CD14-positive monocyte (primary cell): ENCODE data around the gene GALNT1. TPM values are rescaled to one million over a fixed set of nuclear protein-coding genes. Genes with fewer than 3 reads are reported as not detected.

Experiments used
- DNase-seq, 3 donors: peaks; one replicate each; pipeline ENCODE4 v3.0.0-alpha.2; 2011 to 2022
- H2AFZ ChIP-seq: 2 replicates; pipeline ENCODE4 v1.6.0; 2012; ENCODE audit warnings: mild to moderate bottlenecking, low read depth, low read length, inconsistent platforms; ENCODE audit not compliant: insufficient read depth, poor library complexity, severe bottlenecking
- H3K27ac ChIP-seq, 2 donors: 1 replicate in 1 of 2; 2 replicates in 1 of 2; pipeline ENCODE4 v1.5.1; 2012 to 2013; ENCODE audit warnings: low read length in 2 of 2, control low read depth in 1 of 2, inconsistent platforms in 1 of 2, low read depth in 1 of 2, mild to moderate bottlenecking in 1 of 2
- H3K27me3 ChIP-seq, 2 donors: one replicate each; pipeline versions ENCODE4 v1.6.0 to v1.6.1; 2011 to 2013; ENCODE audit warnings: low read length in 2 of 2; ENCODE audit not compliant: control insufficient read depth in 2 of 2, insufficient read depth in 2 of 2
- H3K36me3 ChIP-seq, 2 donors: replicated peaks in 1 of 2; 1 replicate in 1 of 2; 2 replicates in 1 of 2; pipeline versions ENCODE4 v1.5.1 to v1.6.1; 2012 to 2013; ENCODE audit warnings: low read length in 2 of 2, control low read depth in 1 of 2, inconsistent platforms in 1 of 2, mild to moderate bottlenecking in 1 of 2; ENCODE audit not compliant: insufficient read depth in 2 of 2, control insufficient read depth in 1 of 2
- H3K4me1 ChIP-seq, 2 donors: 1 replicate in 1 of 2; 2 replicates in 1 of 2; pipeline versions ENCODE4 v1.5.1 to v1.6.1; 2012 to 2013; ENCODE audit warnings: low read length in 2 of 2, control low read depth in 1 of 2, inconsistent platforms in 1 of 2, mild to moderate bottlenecking in 1 of 2, moderate library complexity in 1 of 2; ENCODE audit not compliant: insufficient read depth in 2 of 2, control insufficient read depth in 1 of 2
- H3K4me2 ChIP-seq: replicated peaks from 2 replicates; pipeline ENCODE3; 2012; ENCODE audit warnings: low read length, moderate library complexity, mild to moderate bottlenecking; ENCODE audit not compliant: poor library complexity, severe bottlenecking; ENCODE audit errors: extremely low read depth
- H3K4me3 ChIP-seq, 3 experiments: fragments of 200-600 bp in 1 of 3; sonication (generic) in 1 of 3; replicated peaks in 1 of 3; 1 replicate in 2 of 3; 2 replicates in 1 of 3; pipeline ENCODE4 v1.5.1; 2011 to 2013; ENCODE audit warnings: low read length in 3 of 3, mild to moderate bottlenecking in 3 of 3, control low read depth in 2 of 3, low read depth in 2 of 3, inconsistent platforms in 1 of 3, moderate library complexity in 1 of 3
- H3K79me2 ChIP-seq: 2 replicates; pipeline ENCODE4 v1.6.0; 2012; ENCODE audit warnings: mild to moderate bottlenecking, control low read depth, inconsistent platforms, low read length, moderate library complexity; ENCODE audit not compliant: insufficient read depth
- H3K9ac ChIP-seq: 2 replicates; pipeline ENCODE4 v1.6.0; 2017; ENCODE audit warnings: low read length, mild to moderate bottlenecking; ENCODE audit not compliant: insufficient read depth, poor library complexity, severe bottlenecking
- H3K9me3 ChIP-seq, 2 donors: replicated peaks in 1 of 2; 1 replicate in 1 of 2; 2 replicates in 1 of 2; pipeline versions ENCODE4 v1.5.1 to v1.6.1; 2012 to 2013; ENCODE audit warnings: low read length in 2 of 2, control low read depth in 1 of 2; ENCODE audit not compliant: control insufficient read depth in 1 of 2, insufficient read depth in 1 of 2
- H4K20me1 ChIP-seq: 2 replicates; pipeline ENCODE4 v1.6.0; 2012; ENCODE audit warnings: mild to moderate bottlenecking, low read length, control low read depth, moderate library complexity; ENCODE audit not compliant: insufficient read depth
- H3K27ac Mint-ChIP-seq, 7 donors: one replicate each; pipeline ENCODE4 v1.8.0; 2020; ENCODE audit warnings: mild to moderate bottlenecking in 7 of 7, mixed read lengths in 7 of 7, moderate library complexity in 6 of 7, inconsistent platforms in 2 of 7
- H3K27me3 Mint-ChIP-seq, 3 donors: one replicate each; pipeline ENCODE4 v1.8.0; 2021 to 2022; ENCODE audit warnings: low read depth in 3 of 3, mild to moderate bottlenecking in 3 of 3, mixed read lengths in 3 of 3, moderate library complexity in 3 of 3, inconsistent platforms in 1 of 3
- H3K36me3 Mint-ChIP-seq, 2 donors: one replicate each; pipeline ENCODE4 v1.8.0; 2020; ENCODE audit warnings: mixed read lengths in 2 of 2, inconsistent platforms in 1 of 2, mild to moderate bottlenecking in 1 of 2
- H3K4me1 Mint-ChIP-seq: one replicate; pipeline ENCODE4 v1.8.0; 2020; ENCODE audit warnings: mild to moderate bottlenecking, mixed read lengths
- H3K4me3 Mint-ChIP-seq, 2 donors: one replicate each; pipeline ENCODE4 v1.8.0; 2020; ENCODE audit warnings: mild to moderate bottlenecking in 2 of 2, mixed read lengths in 2 of 2, moderate library complexity in 1 of 2
- H3K9me3 Mint-ChIP-seq, 7 donors: one replicate each; pipeline ENCODE4 v1.8.0; 2020 to 2022; ENCODE audit warnings: mixed read lengths in 7 of 7, mild to moderate bottlenecking in 6 of 7, moderate library complexity in 6 of 7, inconsistent platforms in 2 of 7
- CTCF ChIP-seq: fragments of 200-600 bp; IDR thresholded peaks from one replicate; pipeline ENCODE4 v1.8.0; 2022; ENCODE audit warnings: antibody characterized with exemption, mild to moderate bottlenecking
- WGBS: methylation state at CpG from one replicate; pipeline ENCODE4 v1.1.5; 2013; ENCODE audit warnings: missing lambda C conversion rate; ENCODE audit not compliant: insufficient coverage; 5-methylcytosine and 5-hydroxymethylcytosine counted together
- intact Hi-C, 2 donors: fragments of 100-400 bp; cut with micrococcal nuclease; formaldehyde crosslinking; loops; one replicate each; pipeline versions ENCODE4 v1.15.0 to v1.15.1; 2023
- polyA plus RNA-seq, 3 donors: library from polyadenylated mRNA; depleted of rRNA in 1 of 3; unstranded in 2 of 3; stranded (reverse) in 1 of 3; fragments of 300-500 nt in 2 of 3; fragments of >200 nt in 1 of 3; fragmentation: Illumina TruSeq in 2 of 3; gene quantifications; 1 replicate in 2 of 3; 2 replicates in 1 of 3; pipeline ENCODE4 v1.2.3, GENCODE V29; 2012 to 2021

GALNT1 gene
- polyA plus RNA-seq, 3 donors, result 16.8 to 58.5 (median 22.9) TPM

- Histone ChIP-seq H3K9ac (no peak overlapping the region), H2AFZ (no peak overlapping the region), H3K27me3 (no peaks in the 10 kb centered on the region), H3K4me2 (no peak overlapping the region), H3K9me3 (peaks cover 8 to 24% of the 10 kb centered on the region in 2 donors), H3K4me3 (no peak overlapping the region), H3K79me2 (no peaks in the 10 kb centered on the region), H4K20me1 (no peaks in the 10 kb centered on the region), H3K36me3 (no peaks in the 10 kb centered on the region), H3K4me1 (no peaks in the 10 kb centered on the region), H3K27ac (no peak overlapping the region)
- Mint-ChIP-seq H3K27ac (no peak overlapping the region), H3K27me3 (no peaks in the 10 kb centered on the region), H3K36me3 (peaks cover 12 to 14% of the 10 kb centered on the region in 2 donors), H3K9me3 (peaks cover 10 to 24% (median 18%) of the 10 kb centered on the region in 7 donors), H3K4me1 (peaks cover 3% of the 10 kb centered on the region), H3K4me3 (no peak overlapping the region)
- intact Hi-C loops, result no loop called here
- TF ChIP-seq CTCF, result no peak
- 98% methylated on average over 4 of the region's 4 CpGs for WGBS
- DNase-seq, result no peak
These were observed 61.3 kb downstream of the GALNT1 start for GRCh38 chr18:35642802-35643201.

GRCh38 chr18:35646449-35646848 is 64.9 kb downstream of the GALNT1 start:
- Mint-ChIP-seq H3K36me3 (peaks cover 13% of the 10 kb centered on the region in 2 donors), H3K9me3 (peaks cover 16 to 27% (median 23%) of the 10 kb centered on the region in 7 donors), H3K4me3 (no peak overlapping the region), H3K27ac (no peak overlapping the region), H3K4me1 (peaks cover 4% of the 10 kb centered on the region), H3K27me3 (no peaks in the 10 kb centered on the region)
- no peaks in the 10 kb centered on the region for H3K36me3 ChIP-seq
- no peaks in the 10 kb centered on the region for H4K20me1 ChIP-seq
- no peaks in the 10 kb centered on the region for H3K27me3 ChIP-seq
- TF ChIP-seq CTCF, result no peak
- intact Hi-C loops, result no loop called here
- no peaks in the 10 kb centered on the region for H3K4me1 ChIP-seq
- no peak overlapping the region for H2AFZ ChIP-seq
- no peak overlapping the region for H3K4me2 ChIP-seq
- H3K9me3 ChIP-seq, result peaks cover 12 to 22% of the 10 kb centered on the region in 2 donors
- H3K9ac ChIP-seq, result no peak overlapping the region
- peaks cover 9% of the 10 kb centered on the region for H3K79me2 ChIP-seq
- no peak overlapping the region for H3K4me3 ChIP-seq
- H3K27ac ChIP-seq, result no peak overlapping the region
- DNase-seq, result no peak
